Jurkat, Clone E6-1 (cell line): Measurements from ENCODE around the gene FARP1.

Source experiments
- DNase-seq: peaks from one replicate; pipeline ENCODE4 v3.0.0-alpha.2; 2011; ENCODE audit warnings: low read depth, low spot score
- H3K4me3 ChIP-seq: 2 replicates; pipeline ENCODE4 v1.5.1; 2011; ENCODE audit warnings: mild to moderate bottlenecking, low read length, control low read depth, moderate library complexity

The FARP1 gene

GRCh38 chr13:98487522-98487921 lies 344.6 kb downstream of the FARP1 start:
- H3K4me3 ChIP-seq, result no peak overlapping the region
- no peak for DNase-seq

- DNase-seq, result no peak
Measured at GRCh38 chr13:98488736-98489135, 345.8 kb downstream of the FARP1 start.

DNA sequence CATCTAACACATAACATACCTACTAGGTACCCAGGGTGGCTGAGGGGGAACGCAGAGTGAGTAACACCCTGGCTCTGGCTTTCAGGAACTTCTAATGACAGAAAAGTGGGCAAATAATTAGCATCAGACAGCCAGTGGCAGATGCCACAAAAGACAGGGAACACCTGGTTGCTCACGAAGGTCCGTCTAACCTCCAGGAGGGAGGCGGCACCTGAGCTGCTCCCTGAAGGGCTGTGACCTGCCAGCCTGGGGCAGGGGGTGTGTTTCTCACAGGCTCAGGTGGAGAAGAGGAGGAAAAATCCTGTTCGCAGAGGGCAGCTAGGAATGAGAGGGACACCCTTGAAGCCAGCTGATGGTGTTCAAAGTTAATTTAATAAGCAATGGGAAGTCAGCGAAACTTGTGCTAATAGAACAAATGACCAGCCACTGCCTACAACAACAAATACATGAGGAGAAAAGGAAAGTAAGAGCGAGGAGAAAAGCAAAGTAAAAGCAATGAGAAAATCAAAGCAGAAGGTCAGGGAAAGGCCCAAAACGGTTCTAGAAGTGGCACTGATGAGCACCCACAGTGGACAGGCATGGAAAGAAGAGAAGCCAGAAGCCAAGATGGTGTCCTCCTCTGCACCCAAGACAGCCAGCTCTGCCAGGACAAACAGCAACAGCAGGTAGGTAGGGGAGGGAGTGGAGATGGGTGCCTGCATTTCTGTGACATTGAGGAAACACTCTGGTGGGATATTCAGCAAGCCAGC lies 346.7 kb downstream of the FARP1 start:
- no peak overlapping the region for H3K4me3 ChIP-seq
- no peak for DNase-seq

More at GRCh38 chr13:98488736-98489135, 345.8 kb downstream of the FARP1 start:
- no peak overlapping the region for H3K4me3 ChIP-seq

DNA sequence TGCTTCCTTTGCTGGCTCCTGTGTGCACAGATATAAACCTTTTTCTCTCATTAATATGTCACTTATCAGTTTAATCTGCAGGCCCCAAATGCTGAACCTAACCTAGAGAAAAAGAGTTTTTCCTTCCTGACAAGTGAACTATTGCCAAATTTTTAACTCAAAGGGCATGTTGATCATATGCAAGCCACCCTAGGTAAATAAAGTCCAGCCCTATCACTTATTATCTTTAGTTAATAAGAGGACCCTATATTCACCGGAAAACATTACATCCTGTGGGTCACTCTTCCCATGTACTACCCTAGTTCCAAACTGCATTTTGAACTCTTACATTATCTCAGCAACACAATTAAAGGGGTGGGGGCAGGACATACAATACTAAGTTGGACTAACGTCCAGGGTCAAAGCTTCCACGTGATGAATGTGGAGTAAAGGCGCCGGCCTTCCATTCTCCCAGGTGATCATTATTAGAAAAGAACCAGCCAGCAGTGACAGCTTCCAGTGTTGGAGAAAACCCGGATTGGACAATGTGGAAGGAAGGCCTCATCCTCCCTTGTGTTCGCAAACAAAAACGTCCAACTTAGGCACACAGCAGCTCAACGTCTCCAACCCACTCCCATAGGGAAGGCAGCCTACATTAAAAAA lies 347.4 kb downstream of the FARP1 start:
- H3K4me3 ChIP-seq, result no peak overlapping the region

DNA sequence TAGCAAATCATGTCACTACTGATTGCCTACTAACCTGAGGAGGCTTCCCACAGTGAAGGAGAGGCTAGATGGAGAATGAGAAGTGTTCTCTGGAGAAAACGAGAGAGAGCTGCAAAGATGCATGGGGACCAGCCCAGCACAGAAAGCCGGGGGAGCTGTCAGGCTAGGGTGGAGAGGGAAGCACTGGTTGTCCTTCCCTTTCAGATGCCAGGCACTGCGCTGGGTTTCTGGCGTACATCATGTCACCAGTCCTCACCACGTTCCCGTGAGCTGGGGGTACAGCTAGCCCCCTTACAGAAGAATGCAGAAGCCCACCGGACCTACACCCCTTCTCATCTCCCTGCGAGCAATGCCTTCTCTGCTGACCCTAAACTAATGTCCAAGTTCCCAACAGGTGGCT lies 348.0 kb downstream of the FARP1 start:
- no peak overlapping the region for H3K4me3 ChIP-seq

More for the DNA sequence above, 347.4 kb downstream of the FARP1 start:
- DNase-seq, result no peak

GRCh38 chr13:98492335-98493041 lies 349.6 kb downstream of the FARP1 start:
- DNase-seq, result no peak
- no peak overlapping the region for H3K4me3 ChIP-seq

More for the DNA sequence above, 348.0 kb downstream of the FARP1 start:
- no peak for DNase-seq

- no peak overlapping the region for H3K4me3 ChIP-seq
- no peak for DNase-seq
Measured at GRCh38 chr13:98493042-98493712, 350.3 kb downstream of the FARP1 start.

DNA sequence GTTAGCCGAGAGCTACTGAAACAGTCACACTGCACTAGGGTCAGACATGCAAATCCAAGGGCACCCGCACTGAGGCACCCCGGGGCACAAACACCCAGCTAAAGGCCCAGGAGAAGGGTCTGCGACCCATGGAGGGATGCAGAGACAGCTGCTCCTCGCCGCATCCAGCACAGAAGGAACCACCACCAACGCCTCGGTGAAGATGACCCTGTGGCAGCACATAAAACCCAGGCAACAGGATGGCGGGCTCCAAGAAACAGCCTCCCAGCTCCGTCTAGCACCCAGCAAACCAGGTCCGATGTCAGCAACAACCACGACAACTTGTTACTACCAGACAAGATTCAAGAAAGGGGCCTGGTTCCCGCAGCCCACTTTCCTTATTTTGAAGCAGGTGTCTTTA lies 351.9 kb downstream of the FARP1 start:
- no peak for DNase-seq
- no peak overlapping the region for H3K4me3 ChIP-seq

GRCh38 chr13:98495627-98496478 lies 353.0 kb downstream of the FARP1 start:
- no peak overlapping the region for H3K4me3 ChIP-seq
- no peak for DNase-seq

DNA sequence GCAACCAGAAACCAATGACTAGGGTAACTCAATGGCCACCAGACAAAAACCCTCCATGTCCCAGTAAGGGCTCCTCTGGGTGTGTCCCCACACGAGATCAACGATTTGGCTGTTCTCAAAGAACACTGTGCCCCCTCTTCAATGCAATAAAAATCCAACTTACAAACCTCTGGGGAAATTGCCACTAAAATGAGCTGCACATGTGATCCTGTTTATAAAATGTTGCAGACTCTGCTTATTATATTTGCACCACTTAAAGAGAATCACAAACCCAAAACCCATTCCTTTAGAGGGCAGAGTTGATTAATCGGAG lies 353.5 kb downstream of the FARP1 start:
- no peak overlapping the region for H3K4me3 ChIP-seq
- DNase-seq, result no peak

DNA sequence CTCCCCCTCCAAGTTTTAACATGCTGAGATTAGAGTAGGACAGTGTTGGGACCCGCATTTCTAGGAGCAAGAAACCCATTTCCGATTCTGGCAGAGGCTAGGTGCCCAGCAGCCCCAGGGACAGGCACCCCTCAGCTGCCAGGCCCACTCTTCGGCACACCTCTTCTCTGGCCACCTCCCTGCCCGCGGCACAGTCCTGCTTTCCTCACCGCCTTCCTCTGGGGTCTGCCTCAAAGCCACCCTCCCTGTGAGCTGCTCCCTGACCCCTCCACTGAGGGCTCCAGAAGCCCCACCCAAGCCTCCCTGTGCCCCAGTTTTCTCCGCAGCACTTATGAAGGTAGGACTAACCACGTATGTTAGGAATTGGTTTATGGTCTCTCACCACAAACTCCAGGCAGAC lies 354.1 kb downstream of the FARP1 start:
- DNase-seq, result no peak

DNA sequence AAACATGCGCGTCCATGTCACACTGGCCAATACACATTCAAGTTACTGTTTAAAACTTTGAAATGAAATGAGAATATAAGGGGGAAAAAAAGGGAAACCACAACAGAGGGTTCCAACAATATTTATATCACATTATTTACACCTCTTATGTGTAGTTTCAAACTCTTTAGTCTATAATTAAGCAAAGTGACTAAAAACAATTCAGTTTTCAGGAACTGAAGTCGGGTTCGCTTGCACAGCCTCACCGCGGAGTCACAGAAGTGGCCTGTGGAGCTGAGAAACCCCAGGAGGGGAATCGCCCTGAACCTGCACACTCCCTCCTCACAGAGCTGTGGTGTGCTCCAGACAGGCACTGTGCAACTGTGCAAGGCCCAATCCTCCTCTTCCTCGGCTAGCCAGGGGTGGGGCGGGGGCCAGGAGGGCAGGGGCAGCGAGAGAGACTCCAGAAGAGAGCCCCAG lies 358.1 kb downstream of the FARP1 start:
- no peak overlapping the region for H3K4me3 ChIP-seq
- DNase-seq, result no peak

More for the DNA sequence above, 354.1 kb downstream of the FARP1 start:
- no peak overlapping the region for H3K4me3 ChIP-seq

- no peak for DNase-seq
- H3K4me3 ChIP-seq, result no peak overlapping the region
Measured at GRCh38 chr13:98503175-98504028, 360.5 kb downstream of the FARP1 start.

- DNase-seq, result no peak
- no peak overlapping the region for H3K4me3 ChIP-seq
Measured at GRCh38 chr13:98504029-98504351, 361.1 kb downstream of the FARP1 start.

DNA sequence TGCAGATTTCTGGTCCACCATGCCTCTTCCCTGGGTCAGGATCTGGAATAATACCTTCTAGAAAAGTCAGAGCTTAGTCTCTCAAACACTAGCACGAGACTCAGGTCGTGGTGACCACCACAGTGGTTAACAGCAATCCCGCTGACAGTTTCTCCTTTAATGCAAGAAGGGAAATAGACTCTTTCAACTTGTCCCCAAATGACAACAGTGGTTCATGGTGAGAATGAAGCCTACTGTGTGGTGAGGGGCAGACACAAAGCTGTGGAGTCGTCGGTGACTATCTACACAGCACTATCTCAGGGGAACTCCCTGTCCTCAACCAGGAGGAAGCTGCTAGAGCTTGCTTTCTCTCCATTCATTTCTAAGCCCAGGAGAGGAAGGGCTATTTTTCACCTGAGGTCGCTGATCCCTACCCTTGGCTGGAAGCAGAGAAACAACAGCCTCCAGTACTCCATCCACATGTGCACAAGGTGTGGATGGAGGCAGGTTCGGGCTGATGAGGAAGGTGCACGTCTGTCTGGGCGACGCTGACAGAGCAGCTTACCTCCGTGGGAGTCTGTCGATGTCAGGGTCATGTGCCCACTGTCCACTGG lies 361.6 kb downstream of the FARP1 start:
- DNase-seq, result no peak
- H3K4me3 ChIP-seq, result no peak overlapping the region
